Activated CD4-positive, alpha-beta memory T cell treated with anti-CD3 and anti-CD28 coated beads, Interleukin-2, amount 10 ng/mL, durations not matched to agents 7 days and 5 days (primary cell): ENCODE data around the gene COL6A2. TPM values are rescaled to one million over a fixed set of nuclear protein-coding genes. Genes with fewer than 3 reads are reported as not detected.

Experiments used
- CTCF ChIA-PET: fragments of 350-600 bp; sonication (Branson Sonifier 250); formaldehyde crosslinking; loops from one replicate; lab custom pipeline; 2021; ENCODE audit warnings: antibody characterized with exemption, inconsistent platforms; lab: Charles Lee
- POLR2A ChIA-PET: fragments of 350-600 bp; sonication (Branson Sonifier 250); formaldehyde crosslinking; loops from one replicate; lab custom pipeline; 2021; ENCODE audit warnings: antibody characterized with exemption; lab: Charles Lee
- DNase-seq: peaks from one replicate; pipeline ENCODE4 v3.0.0-alpha.2; 2020
- H3K27ac Mint-ChIP-seq: one replicate; pipeline ENCODE4 v1.8.0; 2021; ENCODE audit warnings: mild to moderate bottlenecking, mixed read lengths
- H3K27me3 Mint-ChIP-seq: one replicate; pipeline ENCODE4 v1.8.0; 2021; ENCODE audit warnings: mixed read lengths
- H3K36me3 Mint-ChIP-seq: one replicate; pipeline ENCODE4 v1.8.0; 2021; ENCODE audit warnings: low read depth, mixed read lengths
- H3K4me1 Mint-ChIP-seq: one replicate; pipeline ENCODE4 v1.8.0; 2021; ENCODE audit warnings: mixed read lengths
- H3K4me3 Mint-ChIP-seq: one replicate; pipeline ENCODE4 v1.8.0; 2021; ENCODE audit warnings: mild to moderate bottlenecking, mixed read lengths
- H3K9me3 Mint-ChIP-seq: one replicate; pipeline ENCODE4 v1.8.0; 2021; ENCODE audit warnings: mixed read lengths
- total RNA-seq, 2 experiments: library from RNA; stranded (reverse); gene quantifications; one replicate each; pipeline ENCODE4 v1.2.3, GENCODE V29; 2021

The COL6A2 gene
- total RNA-seq, 2 experiments from 2014 or later, result 1.1 to 1.6 TPM

- Mint-ChIP-seq H3K27me3 (no peaks in the 10 kb centered on the region), H3K27ac (no peak overlapping the region), H3K9me3 (no peaks in the 10 kb centered on the region), H3K4me1 (no peaks in the 10 kb centered on the region), H3K36me3 (no peaks in the 10 kb centered on the region), H3K4me3 (no peak overlapping the region)
- ChIA-PET POLR2A (no interaction called here), CTCF (no interaction called here)
- no peak for DNase-seq
Observed at GRCh38 chr21:46127239-46128105, 29.6 kb downstream of the COL6A2 start.

GRCh38 chr21:46128106-46128932, 30.4 kb downstream of the COL6A2 start:
- Mint-ChIP-seq H3K36me3 (no peaks in the 10 kb centered on the region), H3K4me1 (no peaks in the 10 kb centered on the region), H3K9me3 (no peaks in the 10 kb centered on the region), H3K27me3 (no peaks in the 10 kb centered on the region), H3K27ac (no peak overlapping the region), H3K4me3 (no peak overlapping the region)
- ChIA-PET POLR2A (interaction anchor here (1.0 kb wide), 1 partner anchor 88 kb away, joined by 3 read pairs; no protein-coding TSS in a partner anchor), CTCF (no interaction called here)
- no peak for DNase-seq

GRCh38 chr21:46128933-46129571, 31.1 kb downstream of the COL6A2 start:
- no peak for DNase-seq
- Mint-ChIP-seq H3K27ac (no peak overlapping the region), H3K36me3 (no peaks in the 10 kb centered on the region), H3K27me3 (no peaks in the 10 kb centered on the region), H3K4me3 (no peak overlapping the region), H3K9me3 (no peaks in the 10 kb centered on the region), H3K4me1 (no peaks in the 10 kb centered on the region)
- ChIA-PET POLR2A (interaction anchor here (1.0 kb wide), 1 partner anchor 87 kb away, joined by 3 read pairs; no protein-coding TSS in a partner anchor), CTCF (no interaction called here)

- Mint-ChIP-seq H3K9me3 (no peaks in the 10 kb centered on the region), H3K36me3 (no peaks in the 10 kb centered on the region), H3K27ac (no peak overlapping the region), H3K4me3 (no peak overlapping the region), H3K4me1 (no peaks in the 10 kb centered on the region), H3K27me3 (no peaks in the 10 kb centered on the region)
- ChIA-PET CTCF (no interaction called here), POLR2A (no interaction called here)
- no peak for DNase-seq
Observed at GRCh38 chr21:46129846-46130651, 32.1 kb downstream of the COL6A2 start.

- POLR2A ChIA-PET, result no interaction called here
- CTCF ChIA-PET, result no interaction called here
Observed at GRCh38 chr21:46130831-46131587, 33.1 kb downstream of the COL6A2 start.

GRCh38 chr21:46131588-46131837, 33.6 kb downstream of the COL6A2 start:
- Mint-ChIP-seq H3K36me3 (no peaks in the 10 kb centered on the region), H3K27ac (no peak overlapping the region), H3K4me1 (no peaks in the 10 kb centered on the region), H3K27me3 (no peaks in the 10 kb centered on the region), H3K4me3 (no peak overlapping the region), H3K9me3 (no peaks in the 10 kb centered on the region)
- ChIA-PET CTCF (no interaction called here), POLR2A (no interaction called here)
- no peak for DNase-seq

More at GRCh38 chr21:46130831-46131587, 33.1 kb downstream of the COL6A2 start:
- Mint-ChIP-seq H3K4me1 (no peaks in the 10 kb centered on the region), H3K9me3 (no peaks in the 10 kb centered on the region), H3K27me3 (no peaks in the 10 kb centered on the region), H3K4me3 (no peak overlapping the region), H3K36me3 (no peaks in the 10 kb centered on the region), H3K27ac (no peak overlapping the region)
- DNase-seq, result no peak

GRCh38 chr21:46131838-46132651, 34.1 kb downstream of the COL6A2 start:
- Mint-ChIP-seq H3K9me3 (no peaks in the 10 kb centered on the region), H3K4me3 (no peak overlapping the region), H3K36me3 (no peaks in the 10 kb centered on the region), H3K27me3 (no peaks in the 10 kb centered on the region), H3K27ac (no peak overlapping the region), H3K4me1 (no peaks in the 10 kb centered on the region)
- POLR2A ChIA-PET, result no interaction called here
- CTCF ChIA-PET, result no interaction called here
- no peak for DNase-seq

- Mint-ChIP-seq H3K4me1 (no peaks in the 10 kb centered on the region), H3K4me3 (no peak overlapping the region), H3K9me3 (no peaks in the 10 kb centered on the region), H3K27me3 (no peaks in the 10 kb centered on the region), H3K27ac (no peak overlapping the region), H3K36me3 (no peaks in the 10 kb centered on the region)
- ChIA-PET POLR2A (no interaction called here), CTCF (no interaction called here)
- no peak for DNase-seq
Observed at GRCh38 chr21:46135782-46136395, 38.0 kb downstream of the COL6A2 start.

- CTCF ChIA-PET, result no interaction called here
- POLR2A ChIA-PET, result no interaction called here
- Mint-ChIP-seq H3K27me3 (no peaks in the 10 kb centered on the region), H3K9me3 (no peaks in the 10 kb centered on the region), H3K27ac (no peak overlapping the region), H3K36me3 (no peaks in the 10 kb centered on the region), H3K4me3 (no peak overlapping the region), H3K4me1 (peaks cover 1% of the 10 kb centered on the region)
- no peak for DNase-seq
Observed at GRCh38 chr21:46136739-46137349, 38.9 kb downstream of the COL6A2 start.

GRCh38 chr21:46137908-46138307, 40.0 kb downstream of the COL6A2 start:
- ChIA-PET POLR2A (no interaction called here), CTCF (no interaction called here)

GRCh38 chr21:46138383-46138970, 40.6 kb downstream of the COL6A2 start:
- Mint-ChIP-seq H3K27me3 (no peaks in the 10 kb centered on the region), H3K4me1 (peaks cover 5% of the 10 kb centered on the region), H3K4me3 (no peak overlapping the region), H3K9me3 (no peaks in the 10 kb centered on the region), H3K27ac (no peak overlapping the region), H3K36me3 (no peaks in the 10 kb centered on the region)
- ChIA-PET CTCF (no interaction called here), POLR2A (no interaction called here)
- no peak for DNase-seq

More at GRCh38 chr21:46137908-46138307, 40.0 kb downstream of the COL6A2 start:
- Mint-ChIP-seq H3K4me3 (no peak overlapping the region), H3K27me3 (no peaks in the 10 kb centered on the region), H3K36me3 (no peaks in the 10 kb centered on the region), H3K27ac (no peak overlapping the region), H3K9me3 (no peaks in the 10 kb centered on the region), H3K4me1 (peaks cover 4% of the 10 kb centered on the region)
- DNase-seq, result no peak
